Astrocyte of the cerebellum (primary cell): ENCODE data around the gene GALNT10.

Experiments used
- DNase-seq: peaks from one replicate; pipeline ENCODE4 v3.0.0-alpha.2; 2011; ENCODE audit warnings: low read depth
- H3K4me3 ChIP-seq: 2 replicates; pipeline ENCODE4 v1.5.1; 2011; ENCODE audit warnings: mild to moderate bottlenecking, low read depth, low read length, moderate library complexity
- in situ Hi-C: cut with HindIII; loops from 2 replicates; pipeline ENCODE4 v1.10.0; 2017; ENCODE audit warnings: low sequenced_read_pairs
- TF ChIP-seq, protein P1 (sequence below): IDR thresholded peaks from 2 replicates; pipeline ENCODE4 v1.5.1; 2012; ENCODE audit warnings: low read length, low read depth, moderate library complexity, mild to moderate bottlenecking; ENCODE audit errors: missing control alignments

GALNT10 gene

GRCh38 chr5:154203798-154204578, 13.5 kb downstream of the GALNT10 start:
- TF ChIP-seq, protein P1, sequence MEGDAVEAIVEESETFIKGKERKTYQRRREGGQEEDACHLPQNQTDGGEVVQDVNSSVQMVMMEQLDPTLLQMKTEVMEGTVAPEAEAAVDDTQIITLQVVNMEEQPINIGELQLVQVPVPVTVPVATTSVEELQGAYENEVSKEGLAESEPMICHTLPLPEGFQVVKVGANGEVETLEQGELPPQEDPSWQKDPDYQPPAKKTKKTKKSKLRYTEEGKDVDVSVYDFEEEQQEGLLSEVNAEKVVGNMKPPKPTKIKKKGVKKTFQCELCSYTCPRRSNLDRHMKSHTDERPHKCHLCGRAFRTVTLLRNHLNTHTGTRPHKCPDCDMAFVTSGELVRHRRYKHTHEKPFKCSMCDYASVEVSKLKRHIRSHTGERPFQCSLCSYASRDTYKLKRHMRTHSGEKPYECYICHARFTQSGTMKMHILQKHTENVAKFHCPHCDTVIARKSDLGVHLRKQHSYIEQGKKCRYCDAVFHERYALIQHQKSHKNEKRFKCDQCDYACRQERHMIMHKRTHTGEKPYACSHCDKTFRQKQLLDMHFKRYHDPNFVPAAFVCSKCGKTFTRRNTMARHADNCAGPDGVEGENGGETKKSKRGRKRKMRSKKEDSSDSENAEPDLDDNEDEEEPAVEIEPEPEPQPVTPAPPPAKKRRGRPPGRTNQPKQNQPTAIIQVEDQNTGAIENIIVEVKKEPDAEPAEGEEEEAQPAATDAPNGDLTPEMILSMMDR: no peak
- DNase-seq: no peak
- in situ Hi-C loops: no loop called here
- H3K4me3 ChIP-seq: no peak overlapping the region

DNA sequence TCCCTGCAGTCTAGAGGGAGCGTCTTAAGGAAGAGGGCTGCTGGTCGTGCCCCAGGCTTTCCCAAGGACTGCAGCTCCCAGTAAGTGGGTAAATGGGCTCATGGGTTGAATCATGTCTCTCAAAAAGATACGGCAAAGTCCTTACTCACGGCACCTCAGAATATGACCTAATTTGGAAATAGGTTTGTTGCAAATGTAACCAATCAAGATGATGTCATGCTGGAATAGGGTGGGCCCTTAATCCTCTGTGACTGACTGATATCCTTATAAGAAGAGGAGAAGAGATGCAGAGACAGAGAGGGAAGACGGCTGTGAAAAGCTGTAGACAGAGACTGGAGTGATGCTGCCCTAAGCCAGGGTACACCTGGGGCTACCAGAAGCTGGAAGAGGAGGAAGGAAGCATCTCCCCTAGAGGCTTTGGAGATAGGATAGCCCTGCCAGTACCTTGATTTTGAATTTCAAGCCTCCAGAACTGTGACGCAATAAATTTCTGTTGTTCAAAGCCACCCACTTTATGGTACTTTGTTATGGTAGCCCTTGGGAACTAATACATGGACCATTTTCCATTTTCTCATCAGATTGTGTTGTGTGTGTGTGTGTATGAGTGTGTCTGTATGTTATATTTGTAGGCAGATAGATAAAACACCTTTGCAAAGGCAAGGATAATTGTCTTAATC, 15.0 kb downstream of the GALNT10 start:
- DNase-seq: no peak
- TF ChIP-seq, protein P1: no peak
- in situ Hi-C loops: no loop called here
- H3K4me3 ChIP-seq: no peak overlapping the region

GRCh38 chr5:154206311-154206710, 15.8 kb downstream of the GALNT10 start:
- in situ Hi-C loops: no loop called here
- TF ChIP-seq, protein P1: no peak
- no peak overlapping the region for H3K4me3 ChIP-seq
- no peak for DNase-seq

DNA sequence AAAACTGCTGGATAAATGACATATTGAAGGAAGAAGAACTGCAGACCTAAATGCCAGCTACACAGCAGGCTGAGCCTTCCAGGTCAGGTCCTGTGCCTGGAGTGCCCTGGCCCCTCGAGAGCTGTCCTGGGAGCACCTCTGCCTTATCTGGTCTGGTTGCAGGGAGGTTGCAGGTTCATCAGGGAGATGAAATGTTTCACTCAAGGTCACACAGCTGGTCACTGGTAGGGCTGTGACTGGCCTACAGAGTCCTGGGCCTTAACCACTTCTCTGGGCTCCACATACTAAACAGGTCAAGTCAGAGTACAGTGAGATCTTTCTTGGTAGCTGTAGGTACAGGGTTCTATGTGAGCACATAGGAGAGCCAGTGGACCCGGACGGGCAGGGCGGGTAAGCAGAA, 16.7 kb downstream of the GALNT10 start:
- in situ Hi-C loops: no loop called here
- no peak for DNase-seq
- TF ChIP-seq, protein P1: no peak
- no peak overlapping the region for H3K4me3 ChIP-seq

DNA sequence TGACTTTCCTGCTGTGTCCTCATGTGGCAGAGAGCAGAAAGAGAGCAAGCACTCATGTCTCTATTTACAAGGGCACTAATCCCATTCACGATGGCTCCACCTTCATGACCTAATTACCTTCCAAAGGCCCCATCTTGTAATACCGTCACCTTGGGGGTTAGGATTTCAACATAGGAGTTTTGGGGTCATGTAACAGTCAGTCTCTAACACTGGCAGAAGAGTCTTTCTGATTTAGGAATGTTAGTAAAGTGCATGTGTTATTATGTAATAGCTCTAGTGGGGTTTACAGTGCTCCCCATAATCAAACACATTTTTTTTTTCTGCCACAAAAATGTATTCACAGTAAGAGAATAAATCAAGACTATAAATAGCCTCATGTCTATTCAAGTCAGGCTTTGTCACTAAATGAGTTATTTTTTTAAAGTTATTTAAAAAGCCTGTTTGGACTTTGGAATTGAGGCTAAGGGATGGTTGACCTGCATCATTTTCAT, 19.1 kb downstream of the GALNT10 start:
- H3K4me3 ChIP-seq: no peak overlapping the region
- in situ Hi-C loops: no loop called here
- DNase-seq: no peak
- TF ChIP-seq, protein P1: no peak

DNA sequence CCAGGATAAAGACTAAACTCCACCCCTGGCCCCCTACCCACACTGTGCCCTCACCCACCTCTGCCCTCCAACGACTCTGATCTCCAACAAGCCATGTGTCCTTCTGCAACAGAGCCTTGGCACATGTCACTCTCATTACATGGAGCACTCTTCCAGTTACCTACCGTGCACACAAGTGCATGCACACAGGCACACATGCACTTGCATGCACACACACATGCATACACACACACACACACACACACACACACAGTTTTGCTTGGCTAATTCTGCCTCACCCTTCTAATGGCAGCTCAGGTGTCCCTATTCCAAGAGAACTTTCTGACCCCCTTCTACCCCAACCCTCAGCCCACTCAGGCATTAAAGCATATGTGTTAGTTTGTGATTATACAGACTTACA, 19.6 kb downstream of the GALNT10 start:
- no peak for DNase-seq
- in situ Hi-C loops: no loop called here
- TF ChIP-seq, protein P1: no peak
- H3K4me3 ChIP-seq: no peak overlapping the region
